SK-N-MC (cell line): ENCODE measurements around the gene VWA8.

Source experiments
- EZH2 ChIP-seq: fragments of 200-600 bp; sonication (generic); IDR thresholded peaks from one replicate; pipeline ENCODE4 v1.6.1; 2017; ENCODE audit warnings: antibody characterized with exemption
- POLR2AphosphoS5 ChIP-seq: IDR thresholded peaks from 2 replicates; pipeline ENCODE4 v1.6.1; 2012; ENCODE audit warnings: mild to moderate bottlenecking, low read depth, low read length, borderline replicate concordance

- TF ChIP-seq POLR2AphosphoS5 (no peak), EZH2 (no peak)
Observed at GRCh38 chr13:41811588-41812021, 149.3 kb downstream of the VWA8 start.
